Naive thymus-derived CD4-positive, alpha-beta T cell (primary cell): ENCODE measurements around the gene SDR39U1. TPM values are rescaled to one million over a fixed set of nuclear protein-coding genes. Genes with fewer than 3 reads are reported as not detected.

ENCODE experiments used
- ATAC-seq: fragments of 150-1000 bp; cut with Tn5 transposase; 2 replicates; pipeline ENCODE4 v1.10.0; 2021; ENCODE audit warnings: mild to moderate bottlenecking, moderate library complexity
- CTCF ChIA-PET: fragments of 350-600 bp; sonication (Branson Sonifier 250); formaldehyde crosslinking; loops from one replicate; lab custom pipeline; 2021; ENCODE audit warnings: antibody characterized with exemption; lab: Charles Lee
- POLR2A ChIA-PET: fragments of 350-600 bp; sonication (Branson Sonifier 250); formaldehyde crosslinking; loops from one replicate; lab custom pipeline; 2021; ENCODE audit warnings: antibody characterized with exemption, inconsistent platforms; lab: Charles Lee
- DNase-seq, 9 donors: peaks; one replicate each; pipeline versions ENCODE4 v3.0.0 to v3.0.0-alpha.2; 2020 to 2022; ENCODE audit warnings: mixed read lengths in 1 of 9
- H3K27ac ChIP-seq: one replicate; pipeline ENCODE4 v1.7.0; 2013; ENCODE audit warnings: mild to moderate bottlenecking, low read depth, low read length, moderate library complexity
- H3K27me3 ChIP-seq, 2 donors: one replicate each; pipeline ENCODE4 v1.7.0; 2013; ENCODE audit warnings: low read length in 2 of 2, mild to moderate bottlenecking in 2 of 2, moderate library complexity in 2 of 2; ENCODE audit not compliant: control insufficient read depth in 2 of 2, insufficient read depth in 2 of 2
- H3K36me3 ChIP-seq, 3 experiments: 1 replicate in 2 of 3; 2 replicates in 1 of 3; pipeline ENCODE4 v1.7.0; 2013; ENCODE audit warnings: low read length in 3 of 3, mild to moderate bottlenecking in 3 of 3, moderate library complexity in 1 of 3; ENCODE audit not compliant: insufficient read depth in 3 of 3, control insufficient read depth in 2 of 3
- H3K4me1 ChIP-seq, 2 donors: one replicate each; pipeline ENCODE4 v1.7.0; 2013; ENCODE audit warnings: low read length in 2 of 2, mild to moderate bottlenecking in 2 of 2, moderate library complexity in 1 of 2; ENCODE audit not compliant: control insufficient read depth in 2 of 2, insufficient read depth in 2 of 2
- H3K4me3 ChIP-seq: 2 replicates; pipeline ENCODE4 v1.7.0; 2013; ENCODE audit warnings: mild to moderate bottlenecking, low read length
- H3K9me3 ChIP-seq, 3 experiments: 1 replicate in 2 of 3; 2 replicates in 1 of 3; pipeline ENCODE4 v1.7.0; 2013; ENCODE audit warnings: low read length in 3 of 3; ENCODE audit not compliant: control insufficient read depth in 2 of 3
- H3K27ac Mint-ChIP-seq, 9 donors: one replicate each; pipeline ENCODE4 v1.8.0; 2020 to 2022; ENCODE audit warnings: mixed read lengths in 9 of 9, mild to moderate bottlenecking in 8 of 9, moderate library complexity in 5 of 9, inconsistent platforms in 2 of 9
- H3K27me3 Mint-ChIP-seq, 5 donors: one replicate each; pipeline ENCODE4 v1.8.0; 2021 to 2022; ENCODE audit warnings: mixed read lengths in 5 of 5, mild to moderate bottlenecking in 1 of 5
- H3K36me3 Mint-ChIP-seq, 5 donors: one replicate each; pipeline ENCODE4 v1.8.0; 2020 to 2022; ENCODE audit warnings: mixed read lengths in 5 of 5, mild to moderate bottlenecking in 3 of 5, inconsistent platforms in 1 of 5
- H3K4me1 Mint-ChIP-seq, 7 donors: one replicate each; pipeline ENCODE4 v1.8.0; 2020 to 2022; ENCODE audit warnings: mixed read lengths in 7 of 7, mild to moderate bottlenecking in 3 of 7, inconsistent platforms in 1 of 7
- H3K4me3 Mint-ChIP-seq, 10 donors: one replicate each; pipeline ENCODE4 v1.8.0; 2020 to 2022; ENCODE audit warnings: mild to moderate bottlenecking in 10 of 10, mixed read lengths in 10 of 10, moderate library complexity in 6 of 10, inconsistent platforms in 2 of 10
- H3K9me3 Mint-ChIP-seq, 11 donors: one replicate each; pipeline ENCODE4 v1.8.0; 2020 to 2022; ENCODE audit warnings: mixed read lengths in 11 of 11, mild to moderate bottlenecking in 4 of 11, inconsistent platforms in 1 of 11, moderate library complexity in 1 of 11
- intact Hi-C, 2 donors: fragments of 100-400 bp; cut with micrococcal nuclease; formaldehyde crosslinking; loops; one replicate each; pipeline ENCODE4 v1.15.1; 2023
- polyA plus RNA-seq, 2 donors: library from polyadenylated mRNA; unstranded; fragments of 300-500 nt; fragmentation: Illumina TruSeq; gene quantifications; one replicate each; pipeline ENCODE4 v1.2.3, GENCODE V29; 2021
- total RNA-seq, 6 experiments: library from RNA in 5 of 6; stranded (reverse) in 5 of 6; gene quantifications; 1 replicate in 5 of 6; 2 replicates in 1 of 6; pipeline ENCODE4 v1.2.3 and lab custom pipeline; 2021 to 2026

SDR39U1 gene
- total and polyA plus RNA-seq, 7 experiments from 2014 or later, result 64.7 to 137 (median 96.2) TPM

DNA sequence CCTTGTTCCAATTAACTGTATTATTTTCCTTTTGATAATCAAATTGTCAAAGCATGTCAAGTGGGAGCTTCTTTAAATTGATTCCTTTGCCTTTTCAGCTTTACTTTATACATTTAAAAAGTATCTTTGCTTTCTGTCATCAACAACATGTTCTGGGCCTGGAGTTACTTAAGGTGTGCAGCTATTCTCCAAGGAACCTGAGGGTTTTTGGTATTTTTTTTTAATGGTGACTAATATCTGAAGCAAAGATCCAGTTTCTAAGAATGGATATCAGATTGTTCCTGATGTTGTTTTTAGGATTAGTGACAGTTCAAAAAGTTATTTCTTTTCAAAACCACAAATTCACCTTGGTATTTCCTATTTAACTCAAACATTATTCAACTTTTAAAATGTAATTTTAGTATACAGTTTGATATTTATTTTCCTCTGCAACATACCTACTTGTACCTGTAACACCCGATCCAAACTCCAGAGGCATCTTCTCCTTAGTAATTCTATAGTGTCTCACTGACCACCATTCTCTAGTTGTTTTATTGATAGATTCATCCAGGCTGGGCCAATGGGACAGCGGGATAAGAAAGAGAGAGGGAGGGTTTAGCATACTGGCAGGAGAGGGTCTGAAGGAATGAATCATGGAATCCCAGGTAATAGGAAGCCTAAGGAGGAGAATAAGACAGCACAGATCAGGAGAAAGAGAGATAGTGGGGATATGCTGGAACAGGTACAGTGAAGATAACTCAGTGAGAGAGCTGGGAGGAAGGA, 16.2 kb downstream of the SDR39U1 start:
- Histone ChIP-seq H3K4me1 (peaks cover 22 to 39% of the 10 kb centered on the region in 2 donors), H3K4me3 (no peak overlapping the region), H3K27ac (peak overlapping the region; percentile 60), H3K36me3 (no peaks in the 10 kb centered on the region), H3K9me3 (no peaks in the 10 kb centered on the region), H3K27me3 (no peaks in the 10 kb centered on the region)
- H3K36me3 Mint-ChIP-seq, result peaks cover 0 to 7% (median 0%) of the 10 kb centered on the region in 5 donors
- intact Hi-C loops, result no loop called here
- DNase-seq (no peak), ATAC-seq (no peak)
- POLR2A ChIA-PET, result interaction anchor here (0.6 to 15.7 kb wide), 6 partner anchors 10 to 185 kb away, joined by 3 to 293 read pairs (median 4); partner anchors contain the start of genes ADCY4 and RIPK3
- CTCF ChIA-PET, result interaction anchor here (0.7 to 1.4 kb wide), 3 partner anchors 60 to 116 kb away, joined by 3 to 5 read pairs (median 3); no protein-coding TSS in a partner anchor
- peak overlapping the region in 8 of 10 donors; percentile 1 to 61 (median 38) for H3K4me3 Mint-ChIP-seq
- peaks cover 18 to 50% (median 40%) of the 10 kb centered on the region in 7 donors for H3K4me1 Mint-ChIP-seq
- H3K27ac Mint-ChIP-seq, result peak overlapping the region; percentile 42 to 92 (median 79)
- no peaks in the 10 kb centered on the region for H3K27me3 Mint-ChIP-seq
- peaks cover 0 to 3% (median 0%) of the 10 kb centered on the region in 11 donors for H3K9me3 Mint-ChIP-seq

DNA sequence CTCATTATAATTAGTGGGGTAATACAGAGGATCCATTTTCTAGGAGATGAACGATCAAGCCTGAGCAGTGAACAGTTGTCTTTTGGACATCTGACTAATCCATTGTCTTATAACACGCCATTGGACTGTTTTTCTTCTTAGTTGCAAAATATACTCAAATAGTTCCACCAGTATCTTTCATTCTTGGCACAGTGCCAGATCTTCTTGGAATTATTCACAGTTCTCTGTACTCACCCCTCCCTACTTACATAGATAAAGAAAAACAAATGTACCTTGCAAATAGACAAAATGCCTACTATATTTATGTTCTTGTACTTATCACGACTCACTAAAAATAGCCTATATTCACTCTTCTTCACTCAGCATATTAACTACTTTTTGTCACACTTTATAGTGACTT, 16.9 kb downstream of the SDR39U1 start:
- peaks cover 12 to 44% (median 35%) of the 10 kb centered on the region in 7 donors for H3K4me1 Mint-ChIP-seq

DNA sequence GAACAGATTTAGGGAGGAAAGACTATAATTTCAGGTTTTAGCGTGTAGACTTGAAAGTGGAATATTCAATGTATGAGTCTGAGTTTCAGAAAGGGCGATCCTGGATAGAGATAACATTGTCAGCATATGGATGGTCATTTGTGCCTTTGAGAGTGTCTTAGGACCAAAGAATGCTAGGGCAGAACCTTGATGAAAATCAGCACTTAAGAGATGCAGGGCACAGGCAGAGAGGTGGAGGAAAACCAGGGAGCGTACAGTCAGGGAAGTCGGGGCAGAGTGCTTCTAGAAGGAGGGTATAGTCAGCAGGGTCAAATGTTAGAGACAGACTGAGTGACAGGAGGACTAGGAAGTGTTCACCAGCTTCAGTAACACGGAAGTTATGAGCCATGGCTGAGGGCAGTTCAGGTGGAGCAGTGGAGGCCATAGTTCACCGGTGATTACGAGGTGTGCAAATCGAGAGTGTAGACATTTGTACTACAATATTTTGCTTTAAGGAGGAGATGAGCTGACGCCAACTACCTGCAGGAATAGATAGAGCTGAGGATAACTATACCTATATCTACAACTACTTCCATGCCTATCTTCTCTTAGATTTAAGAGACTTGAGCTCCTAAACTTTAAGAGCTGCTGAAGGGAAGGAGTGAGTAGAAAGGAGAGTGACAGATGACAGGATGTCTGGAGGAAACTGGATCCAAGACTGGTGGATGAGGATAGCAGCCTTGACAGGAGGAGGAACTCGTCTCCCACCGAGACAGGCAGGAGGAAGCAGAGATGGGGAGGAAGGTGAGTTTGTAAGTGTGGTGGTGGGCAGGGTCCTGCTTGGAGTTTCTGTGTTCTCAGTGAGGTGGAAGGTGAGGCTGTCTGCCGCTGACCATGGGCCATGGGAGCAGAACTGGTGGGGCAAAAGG, 19.6 kb downstream of the SDR39U1 start:
- Mint-ChIP-seq H3K4me1 (peaks cover 5 to 28% (median 27%) of the 10 kb centered on the region in 7 donors), H3K27me3 (peaks cover 0 to 7% (median 0%) of the 10 kb centered on the region in 5 donors), H3K36me3 (peaks cover 0 to 3% (median 0%) of the 10 kb centered on the region in 5 donors), H3K27ac (no peak overlapping the region), H3K4me3 (no peak overlapping the region), H3K9me3 (peaks cover 0 to 3% (median 0%) of the 10 kb centered on the region in 11 donors)
- Histone ChIP-seq H3K9me3 (no peaks in the 10 kb centered on the region), H3K4me1 (peaks cover 4 to 22% of the 10 kb centered on the region in 2 donors), H3K27me3 (no peaks in the 10 kb centered on the region), H3K36me3 (no peaks in the 10 kb centered on the region), H3K4me3 (no peak overlapping the region), H3K27ac (no peak overlapping the region)
- intact Hi-C loops, result no loop called here
- ChIA-PET CTCF (interaction anchor here (0.7 to 1.4 kb wide), 4 partner anchors 9 to 199 kb away, joined by 3 to 8 read pairs (median 4); no protein-coding TSS in a partner anchor), POLR2A (interaction anchor here (0.8 to 15.7 kb wide), 4 partner anchors 9 to 113 kb away, joined by 3 to 293 read pairs (median 4); partner anchors contain the start of genes ADCY4, LTB4R2 and RIPK3)
- ATAC-seq (no peak), DNase-seq (no peak)

More for the DNA sequence above, 16.9 kb downstream of the SDR39U1 start:
- intact Hi-C loops, result no loop called here
- no peaks in the 10 kb centered on the region for H3K9me3 ChIP-seq
- Mint-ChIP-seq H3K4me3 (peak overlapping the region in 3 of 10 donors; percentile 14 to 42 (median 35)), H3K9me3 (peaks cover 0 to 3% (median 0%) of the 10 kb centered on the region in 11 donors), H3K27me3 (no peaks in the 10 kb centered on the region), H3K27ac (peak overlapping the region in 4 of 9 donors; percentile 2 to 27 (median 16)), H3K36me3 (peaks cover 0 to 3% (median 0%) of the 10 kb centered on the region in 5 donors)
- ATAC-seq (no peak), DNase-seq (no peak)
- CTCF ChIA-PET, result interaction anchor here (0.6 to 1.3 kb wide), 4 partner anchors 11 to 829 kb away, joined by 3 read pairs; no protein-coding TSS in a partner anchor
- no peak overlapping the region for H3K27ac ChIP-seq
- H3K4me3 ChIP-seq, result no peak overlapping the region
- no peaks in the 10 kb centered on the region for H3K27me3 ChIP-seq
- H3K36me3 ChIP-seq, result no peaks in the 10 kb centered on the region
- H3K4me1 ChIP-seq, result peaks cover 16 to 34% of the 10 kb centered on the region in 2 donors
- POLR2A ChIA-PET, result interaction anchor here (0.6 to 15.7 kb wide), 4 partner anchors 10 to 186 kb away, joined by 3 to 293 read pairs (median 8); partner anchors contain the start of genes ADCY4 and RIPK3

DNA sequence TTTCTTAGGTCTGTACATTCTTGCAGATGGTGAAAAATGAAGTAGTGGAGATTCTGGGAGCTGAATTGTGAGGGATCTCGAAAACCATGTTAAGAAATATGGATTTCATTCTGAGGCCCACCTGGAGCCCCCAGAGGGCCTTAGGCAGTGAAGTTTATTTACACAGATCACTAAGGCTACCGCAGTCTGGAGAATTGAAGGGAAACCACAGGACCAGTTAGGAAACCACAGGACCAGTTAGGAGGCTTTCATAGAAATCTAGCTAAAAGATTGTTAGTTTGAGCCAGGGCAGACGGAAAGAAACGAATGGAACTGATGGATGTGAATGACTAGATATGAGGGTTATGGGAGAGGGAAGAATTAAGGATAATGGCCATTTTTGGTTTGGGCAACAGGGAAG, 20.3 kb downstream of the SDR39U1 start:
- ATAC-seq, result no peak

DNA sequence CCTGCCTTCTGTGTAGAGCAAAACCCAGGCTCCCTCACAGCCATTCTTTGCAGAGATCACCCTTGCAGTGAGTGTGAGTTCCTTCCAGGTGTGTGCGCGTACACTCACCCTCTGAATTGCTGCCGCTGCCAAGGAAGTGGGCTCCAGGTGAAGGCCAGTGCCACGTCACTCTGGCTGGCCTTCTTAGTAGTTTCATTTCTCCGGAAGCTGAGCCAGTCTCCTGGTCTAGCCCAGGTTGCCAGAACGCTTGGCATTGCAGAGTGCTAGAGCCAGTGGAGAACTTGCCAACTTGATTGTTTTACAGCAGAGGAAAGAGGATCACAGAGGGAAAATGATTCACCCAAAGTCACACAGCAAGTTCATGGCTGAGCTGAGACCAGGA, 24.1 kb downstream of the SDR39U1 start:
- DNase-seq, result no peak
- no peak for ATAC-seq
- Mint-ChIP-seq H3K9me3 (no peaks in the 10 kb centered on the region), H3K27me3 (peaks cover 0 to 7% (median 4%) of the 10 kb centered on the region in 5 donors), H3K27ac (no peak overlapping the region), H3K4me1 (no peaks in the 10 kb centered on the region), H3K4me3 (no peak overlapping the region), H3K36me3 (no peaks in the 10 kb centered on the region)
- CTCF ChIA-PET, result no interaction called here
- Histone ChIP-seq H3K27ac (no peak overlapping the region), H3K4me3 (no peak overlapping the region), H3K9me3 (no peaks in the 10 kb centered on the region), H3K27me3 (no peaks in the 10 kb centered on the region), H3K36me3 (no peaks in the 10 kb centered on the region), H3K4me1 (peaks cover 0 to 4% of the 10 kb centered on the region in 2 donors)
- POLR2A ChIA-PET, result interaction anchor here (0.7 to 1.9 kb wide), 2 partner anchors 12 to 144 kb away, joined by 3 to 6 read pairs; partner anchors contain the start of genes CBLN3 and KHNYN
- intact Hi-C loops, result no loop called here

More for the DNA sequence above, 20.3 kb downstream of the SDR39U1 start:
- Mint-ChIP-seq H3K36me3 (peaks cover 0 to 3% (median 0%) of the 10 kb centered on the region in 5 donors), H3K4me1 (peaks cover 3 to 22% (median 22%) of the 10 kb centered on the region in 7 donors), H3K27me3 (peaks cover 0 to 7% (median 0%) of the 10 kb centered on the region in 5 donors), H3K4me3 (no peak overlapping the region), H3K9me3 (peaks cover 0 to 3% (median 0%) of the 10 kb centered on the region in 11 donors), H3K27ac (no peak overlapping the region)
- intact Hi-C loops, result no loop called here
- POLR2A ChIA-PET, result interaction anchor here (0.6 kb wide), 1 partner anchor 186 kb away, joined by 3 read pairs; no protein-coding TSS in a partner anchor
- Histone ChIP-seq H3K4me3 (no peak overlapping the region), H3K4me1 (peaks cover 4 to 16% of the 10 kb centered on the region in 2 donors), H3K36me3 (no peaks in the 10 kb centered on the region), H3K9me3 (no peaks in the 10 kb centered on the region), H3K27ac (no peak overlapping the region), H3K27me3 (no peaks in the 10 kb centered on the region)
- DNase-seq, result no peak
- CTCF ChIA-PET, result interaction anchor here (1.3 kb wide), 1 partner anchor 9 kb away, joined by 8 read pairs; no protein-coding TSS in a partner anchor
